ENCODE measurements around the gene PIP5KL1.

The PIP5KL1 gene

DNA sequence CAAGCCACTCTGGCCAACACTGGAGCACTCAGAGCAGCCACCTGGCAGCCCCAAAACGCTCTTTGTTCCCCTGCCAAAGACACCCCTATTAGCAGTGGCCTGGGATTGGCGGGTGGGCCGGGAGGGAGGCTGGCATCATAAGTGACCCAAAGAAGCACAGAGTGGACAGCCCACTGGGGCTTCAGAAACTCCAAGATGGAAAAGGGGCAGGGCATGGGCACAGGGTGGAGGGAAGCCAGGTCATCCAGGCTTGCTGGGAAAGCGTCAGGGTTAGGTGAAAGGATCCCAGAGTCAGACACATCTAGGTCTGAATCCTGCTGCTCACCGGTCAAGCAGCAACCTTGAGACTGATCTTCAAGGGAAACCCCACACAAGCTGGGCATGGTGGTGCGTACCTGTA, 35.4 kb upstream of the PIP5KL1 start:
- H3K9me2 ChIP-seq (replicated peaks; ENCODE audit: insufficient read depth, low read length), result no peaks in the 10 kb centered on the region
- no peak for TF ChIP-seq EZH2phosphoT487 (conservative IDR thresholded peaks at IDR 0.05; ENCODE audit: low read length)
- no peak for TF ChIP-seq CTCF (IDR thresholded peaks at IDR 0.05; ENCODE audit: insufficient read depth, low read length, poor library complexity, severe bottlenecking)
- H3F3A ChIP-seq (ENCODE audit: insufficient read depth), result peaks cover 12% of the 10 kb centered on the region
- H3K4me3 ChIP-seq (ENCODE audit: insufficient read depth, low read length, poor library complexity, severe bottlenecking), result no peak overlapping the region
- H3K27me3 ChIP-seq (ENCODE audit: low read length), result no peaks in the 10 kb centered on the region
- peak overlapping the region; percentile 32 for H3K9ac ChIP-seq (ENCODE audit: low read length)
- H2AFZ ChIP-seq (ENCODE audit: low read depth, low read length, severe bottlenecking), result no peak overlapping the region
- no peaks in the 10 kb centered on the region for H3K36me3 ChIP-seq (ENCODE audit: low read length)
- peaks cover 12% of the 10 kb centered on the region; the same call in 1 of the 2 replicates for H4K20me1 ChIP-seq (ENCODE audit: low read depth, low read length)
- peaks cover 100% of the 10 kb centered on the region for H3K79me2 ChIP-seq (ENCODE audit: insufficient read depth, low read length)
- H3K9me3 ChIP-seq (ENCODE audit: insufficient read depth, low read length), result no peaks in the 10 kb centered on the region
- H3K27ac ChIP-seq (ENCODE audit: low read depth, low read length), result peak overlapping the region; percentile 61
- H3K4me2 ChIP-seq (ENCODE audit: low read depth, low read length, poor library complexity, severe bottlenecking), result peak overlapping the region; percentile 92

GRCh38 chr9:127963359-127964064, 32.9 kb upstream of the PIP5KL1 start:
- no peaks in the 10 kb centered on the region for H3K27me3 ChIP-seq (ENCODE audit: low read length)
- H3K4me2 ChIP-seq (ENCODE audit: low read depth, low read length, poor library complexity, severe bottlenecking), result no peak overlapping the region
- H3K9ac ChIP-seq (ENCODE audit: low read length), result no peak overlapping the region
- H3K9me2 ChIP-seq (replicated peaks; ENCODE audit: insufficient read depth, low read length), result no peaks in the 10 kb centered on the region
- no peak for TF ChIP-seq CTCF (IDR thresholded peaks at IDR 0.05; ENCODE audit: insufficient read depth, low read length, poor library complexity, severe bottlenecking)
- no peak for TF ChIP-seq EZH2phosphoT487 (conservative IDR thresholded peaks at IDR 0.05; ENCODE audit: low read length)
- H3K79me2 ChIP-seq (ENCODE audit: insufficient read depth, low read length), result peaks cover 100% of the 10 kb centered on the region
- no peaks in the 10 kb centered on the region for H3K9me3 ChIP-seq (ENCODE audit: insufficient read depth, low read length)
- H3K27ac ChIP-seq (ENCODE audit: low read depth, low read length), result peak overlapping the region; percentile 10; the same call in 1 of the 2 replicates
- H3F3A ChIP-seq (ENCODE audit: insufficient read depth), result peaks cover 14% of the 10 kb centered on the region
- 0 out of 2 replicates have a peak, but pooled peaks cover 4% of the 10 kb centered on the region for H3K36me3 ChIP-seq (ENCODE audit: low read length)
- H4K20me1 ChIP-seq (ENCODE audit: low read depth, low read length), result peaks cover 20% of the 10 kb centered on the region; the same call in 1 of the 2 replicates
- H2AFZ ChIP-seq (ENCODE audit: low read depth, low read length, severe bottlenecking), result no peak overlapping the region
- no peak overlapping the region for H3K4me3 ChIP-seq (ENCODE audit: insufficient read depth, low read length, poor library complexity, severe bottlenecking)

GRCh38 chr9:127963041-127963358, 32.4 kb upstream of the PIP5KL1 start:
- H3K4me3 ChIP-seq (ENCODE audit: insufficient read depth, low read length, poor library complexity, severe bottlenecking), result no peak overlapping the region
- 0 out of 2 replicates have a peak, but pooled peaks cover 4% of the 10 kb centered on the region for H3K36me3 ChIP-seq (ENCODE audit: low read length)
- H3K9me2 ChIP-seq (replicated peaks; ENCODE audit: insufficient read depth, low read length), result no peaks in the 10 kb centered on the region
- peaks cover 21% of the 10 kb centered on the region; the same call in 1 of the 2 replicates for H4K20me1 ChIP-seq (ENCODE audit: low read depth, low read length)
- no peak overlapping the region for H2AFZ ChIP-seq (ENCODE audit: low read depth, low read length, severe bottlenecking)
- H3F3A ChIP-seq (ENCODE audit: insufficient read depth), result peaks cover 14% of the 10 kb centered on the region
- H3K9me3 ChIP-seq (ENCODE audit: insufficient read depth, low read length), result no peaks in the 10 kb centered on the region
- H3K79me2 ChIP-seq (ENCODE audit: insufficient read depth, low read length), result peaks cover 100% of the 10 kb centered on the region
- no peak overlapping the region for H3K9ac ChIP-seq (ENCODE audit: low read length)
- TF ChIP-seq CTCF (IDR thresholded peaks at IDR 0.05; ENCODE audit: insufficient read depth, low read length, poor library complexity, severe bottlenecking) (no peak), EZH2phosphoT487 (conservative IDR thresholded peaks at IDR 0.05; ENCODE audit: low read length) (no peak)
- H3K27me3 ChIP-seq (ENCODE audit: low read length), result no peaks in the 10 kb centered on the region
- no peak overlapping the region for H3K4me2 ChIP-seq (ENCODE audit: low read depth, low read length, poor library complexity, severe bottlenecking)
- H3K27ac ChIP-seq (ENCODE audit: low read depth, low read length), result peak overlapping the region; percentile 9; the same call in 1 of the 2 replicates
